Right renal cortex interstitium (tissue), 3 donors: ENCODE data around the gene CYP26B1. TPM values are rescaled to one million over a fixed set of nuclear protein-coding genes. Genes with fewer than 3 reads are reported as not detected.

Experiments used
- DNase-seq, 3 donors: peaks; one replicate each; pipeline ENCODE4 v3.0.0-alpha.2; 2013; ENCODE audit warnings: low read depth in 3 of 3, low spot score in 2 of 3
- polyA plus RNA-seq, 3 donors: library from polyadenylated mRNA; unstranded; fragments of 120-200 nt; gene quantifications; one replicate each; pipeline ENCODE4 v1.2.1, GENCODE V29; 2013; ENCODE audit not compliant: insufficient read length in 3 of 3

The CYP26B1 gene
- 10 to 100 TPM; 12.6 to 16.8 (median 13.0) TPM for polyA plus RNA-seq

DNA sequence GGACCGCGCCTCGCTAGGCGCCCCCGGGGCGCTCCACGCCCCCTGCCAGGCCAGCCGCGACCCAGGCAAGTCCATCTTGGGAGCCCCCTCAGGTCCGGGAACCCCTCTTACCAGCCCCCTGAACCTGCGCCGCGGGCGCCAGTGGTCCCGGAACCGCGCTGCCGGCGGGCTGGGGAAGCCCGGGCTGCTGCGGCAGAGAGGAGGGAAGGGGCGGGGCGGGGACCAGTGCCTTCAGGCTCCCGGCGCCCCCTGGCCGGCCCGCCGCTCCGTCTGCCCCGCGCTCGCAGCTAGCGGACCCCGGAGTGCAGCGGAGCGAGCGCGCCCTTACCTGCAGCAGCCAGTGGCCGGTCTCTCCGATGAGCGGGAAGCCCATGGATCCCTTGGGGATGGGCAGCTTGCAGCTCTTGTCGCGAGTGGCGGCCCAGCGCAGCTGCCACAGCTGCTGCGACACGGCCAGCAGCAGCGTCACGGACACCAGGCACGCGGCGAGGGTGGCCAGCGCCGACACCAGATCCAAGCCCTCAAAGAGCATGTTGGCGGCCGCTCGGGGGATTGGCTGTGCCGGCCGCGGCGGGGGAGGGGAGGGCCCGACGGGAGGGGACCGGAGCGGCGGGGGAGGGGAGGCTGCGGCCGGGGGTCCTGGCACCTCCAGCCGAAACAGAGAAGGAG is at the start of gene CYP26B1:
CYP26B1 (minus strand) TSS at position 560 of the 669 bp plus-strand sequence; CDS start at position 532, 28 bp downstream.
- no peak for DNase-seq

DNA sequence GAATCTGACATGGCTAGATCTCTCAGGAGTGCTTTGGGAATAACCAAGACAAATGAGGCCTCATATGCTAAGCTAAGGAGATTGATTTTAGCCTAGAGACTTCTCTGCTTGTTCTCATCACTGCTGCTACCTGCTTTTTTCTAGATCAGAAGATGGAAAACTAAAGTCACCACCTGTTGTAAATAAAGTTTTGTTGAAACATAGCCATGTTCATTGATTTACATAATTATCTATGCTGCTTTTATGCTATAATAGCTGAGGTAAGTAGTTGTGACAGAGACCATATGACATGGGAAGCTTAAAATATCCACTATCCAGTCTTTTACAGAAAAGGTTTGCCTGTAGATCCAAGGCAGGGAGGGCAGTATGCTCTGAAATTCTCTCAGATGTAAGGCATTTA is 46.1 kb upstream of the CYP26B1 start:
- DNase-seq: no peak

GRCh38 chr2:72191441-72191840 is 43.8 kb upstream of the CYP26B1 start:
- DNase-seq: no peak

DNA sequence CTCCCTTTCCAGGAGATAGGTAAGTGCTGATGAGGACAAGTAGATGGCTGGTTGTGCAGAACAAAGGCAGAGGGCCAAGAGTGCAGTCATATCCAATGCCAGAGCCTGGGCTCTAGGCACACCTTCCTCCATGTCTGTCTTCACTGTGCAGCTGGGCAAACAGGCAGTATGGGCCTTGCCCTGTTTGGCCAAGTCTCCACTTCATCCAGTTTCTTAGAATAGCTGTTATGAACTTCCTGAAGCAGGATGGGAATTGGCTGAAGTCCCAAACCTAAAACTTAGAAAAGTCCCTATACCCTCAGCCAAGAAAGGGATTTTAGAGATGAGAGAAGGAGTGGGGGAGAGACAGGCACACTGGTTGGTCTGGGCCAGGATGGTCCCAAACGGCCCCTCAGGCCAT is 37.5 kb upstream of the CYP26B1 start:
- DNase-seq: no peak

- DNase-seq: no peak
Observed at GRCh38 chr2:72183466-72183865, 35.8 kb upstream of the CYP26B1 start.

GRCh38 chr2:72183016-72183415 is 35.4 kb upstream of the CYP26B1 start:
- DNase-seq: peak in 1 of 3 donors; percentile 21

GRCh38 chr2:72182547-72182946 is 34.9 kb upstream of the CYP26B1 start:
- DNase-seq: no peak

DNA sequence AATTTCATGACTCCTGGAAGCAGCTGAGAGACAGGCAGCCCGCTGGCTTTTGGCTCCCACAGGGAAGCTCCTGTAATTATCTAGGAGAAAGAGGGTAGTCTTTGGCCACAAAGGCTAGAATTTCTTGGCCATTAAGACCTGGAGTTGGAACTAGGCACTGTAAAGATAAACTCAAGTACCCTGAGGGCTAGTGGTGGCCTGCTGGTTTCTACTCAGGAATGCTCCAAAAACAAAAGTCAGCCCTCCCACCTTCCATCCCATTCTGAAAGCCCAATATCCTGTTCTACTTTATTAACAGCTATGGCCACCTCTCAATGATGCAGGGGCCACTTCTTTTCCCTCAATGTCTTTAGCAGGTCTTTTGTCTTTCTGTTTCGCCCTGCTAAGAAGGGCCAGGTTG is 34.0 kb upstream of the CYP26B1 start:
- no peak for DNase-seq

- DNase-seq: no peak
Observed at GRCh38 chr2:72180351-72180750, 32.7 kb upstream of the CYP26B1 start.

GRCh38 chr2:72178551-72178950 is 30.9 kb upstream of the CYP26B1 start:
- no peak for DNase-seq

- DNase-seq: no peak
Observed at GRCh38 chr2:72176281-72176680, 28.6 kb upstream of the CYP26B1 start.

DNA sequence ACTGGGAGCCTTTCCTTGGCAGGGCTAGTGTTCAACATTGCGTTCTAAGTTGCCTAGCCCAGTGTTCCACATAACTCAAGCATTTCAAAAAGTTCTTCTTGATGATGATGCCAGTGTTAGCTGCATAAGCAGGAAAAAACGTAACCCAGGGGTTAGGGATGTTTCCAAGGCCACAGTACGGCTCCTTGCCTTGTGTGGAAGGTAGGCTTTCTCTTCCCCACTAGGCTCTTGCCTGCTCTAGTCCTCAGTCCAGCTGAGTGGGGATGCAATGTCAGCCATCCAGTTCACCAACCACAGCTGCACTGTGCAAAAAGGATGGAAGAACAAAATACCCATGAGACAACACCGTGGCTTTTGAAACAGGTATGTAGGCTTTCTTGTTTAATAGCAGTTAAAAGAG is 28.0 kb upstream of the CYP26B1 start:
- DNase-seq: no peak

- DNase-seq: no peak
Observed at GRCh38 chr2:72173640-72174321, 26.1 kb upstream of the CYP26B1 start.

DNA sequence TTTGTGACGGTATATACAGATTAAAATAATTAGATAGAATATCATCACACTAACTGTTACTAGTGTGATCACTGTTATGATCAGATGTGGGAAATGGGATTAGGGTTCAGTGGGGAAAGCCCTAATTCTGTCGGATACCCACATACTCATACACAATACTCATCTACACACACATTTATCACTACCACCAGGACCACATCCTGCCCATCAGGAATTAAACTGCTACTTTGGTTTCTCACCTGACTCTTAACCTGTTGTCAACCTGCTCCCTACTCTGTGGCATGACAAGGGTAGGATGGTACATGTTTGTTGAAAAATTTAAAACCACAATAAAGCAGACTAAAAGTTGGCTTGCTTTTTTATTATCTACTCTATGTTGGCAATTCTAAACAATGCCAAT is 24.8 kb upstream of the CYP26B1 start:
- DNase-seq: no peak

DNA sequence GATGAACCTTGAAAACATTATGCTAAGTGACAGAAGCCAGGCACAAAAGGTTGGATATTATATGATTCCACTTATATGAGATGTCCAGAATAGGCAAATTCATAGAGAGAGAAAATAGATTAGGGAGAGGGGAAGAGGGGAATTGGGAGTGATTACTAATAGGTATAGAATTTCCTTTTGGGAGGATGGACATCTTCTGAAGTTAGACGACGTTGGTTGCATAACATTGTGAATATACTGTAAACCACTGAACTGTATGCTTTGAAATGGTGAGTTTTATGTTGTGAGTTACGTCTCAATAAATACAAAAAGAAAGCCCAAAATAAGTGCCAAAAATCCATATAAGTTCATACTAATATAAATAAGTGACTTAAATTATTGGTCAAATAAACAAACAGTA is 18.6 kb upstream of the CYP26B1 start:
- no peak for DNase-seq

- DNase-seq: no peak
Observed at GRCh38 chr2:72165792-72166191, 18.1 kb upstream of the CYP26B1 start.

- no peak for DNase-seq
Observed at GRCh38 chr2:72162574-72162973, 14.9 kb upstream of the CYP26B1 start.

GRCh38 chr2:72159211-72159993 is 11.7 kb upstream of the CYP26B1 start:
- no peak for DNase-seq

DNA sequence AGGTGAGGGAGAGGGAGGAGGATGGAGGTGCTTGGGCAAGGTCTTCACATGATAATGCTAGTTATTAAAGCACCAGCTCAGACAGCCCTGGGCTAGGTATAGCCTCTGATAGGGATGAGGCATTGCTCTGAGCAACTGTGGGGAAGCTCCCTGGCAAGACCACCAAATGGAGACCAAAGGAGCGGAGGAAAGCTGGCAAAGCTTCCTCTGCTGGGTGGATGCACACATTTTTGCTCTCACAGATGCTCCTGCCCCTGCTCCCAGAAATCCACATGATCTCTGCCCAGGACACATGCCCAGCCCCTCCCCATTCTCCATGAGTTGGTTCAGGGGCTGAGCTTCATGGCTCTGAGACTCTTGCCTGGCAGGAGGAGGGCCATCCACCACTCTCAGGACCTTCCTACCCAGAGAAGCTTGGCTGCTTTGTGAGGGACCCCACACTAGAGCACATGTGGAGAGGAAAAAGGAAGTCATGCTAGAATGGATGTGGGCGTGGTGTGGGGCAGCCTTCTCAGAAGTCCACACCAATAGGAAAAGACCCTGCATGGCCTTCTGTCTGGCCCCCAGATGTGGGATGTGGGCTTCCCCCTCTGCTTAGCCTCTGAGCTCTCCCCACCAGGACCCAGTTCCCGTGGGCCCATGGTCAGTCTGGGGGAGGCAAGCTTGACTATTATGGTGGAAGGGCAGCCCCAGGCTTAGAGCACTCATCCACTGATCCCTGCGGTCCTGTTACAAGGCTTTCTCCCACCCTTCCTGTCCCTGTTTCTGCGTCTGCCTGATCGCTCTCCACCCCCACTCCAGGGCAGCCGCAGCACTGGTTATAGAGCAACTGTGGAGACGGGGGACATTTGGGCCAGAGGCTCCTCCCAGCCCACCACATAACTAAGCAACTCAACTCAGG is 10.5 kb upstream of the CYP26B1 start:
- DNase-seq: no peak

DNA sequence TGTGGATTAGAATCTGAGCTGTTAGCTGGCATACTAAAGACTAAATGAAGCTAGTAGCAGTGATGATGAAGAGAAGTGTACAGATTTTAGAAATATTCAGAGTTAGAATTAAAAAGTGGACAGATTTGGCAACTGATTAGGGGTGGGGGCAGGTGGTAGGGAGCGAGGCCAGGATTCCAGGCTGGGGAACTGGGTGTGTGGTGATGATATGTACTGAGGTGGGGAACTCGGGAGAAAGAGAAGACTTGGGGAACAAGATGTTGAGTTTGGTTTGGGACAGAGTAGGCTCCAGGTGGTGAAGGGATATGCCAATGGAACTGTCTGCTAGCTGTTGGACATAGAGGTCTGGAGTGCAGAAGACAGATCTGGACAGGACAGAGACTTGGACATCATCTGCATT is 9.2 kb upstream of the CYP26B1 start:
- no peak for DNase-seq

- no peak for DNase-seq
Observed at GRCh38 chr2:72155737-72156136, 8.1 kb upstream of the CYP26B1 start.
